Measurements from ENCODE around the gene ZBED4. TPM values are rescaled to one million over a fixed set of nuclear protein-coding genes. Genes with fewer than 3 reads are reported as not detected.

ZBED4 gene
- total RNA-seq, 1 donor from 2014 or later = 17.3 TPM

- H3K36me3 Mint-ChIP-seq (ENCODE audit: unreplicated experiment) = no peaks in the 10 kb centered on the region
- H3K4me3 Mint-ChIP-seq (ENCODE audit: unreplicated experiment) = no peak overlapping the region
- TF ChIP-seq CTCF (IDR thresholded peaks at IDR 0.05) = no peak
- H3K9me3 Mint-ChIP-seq (ENCODE audit: unreplicated experiment) = no peaks in the 10 kb centered on the region
- no peak for DNase-seq (ENCODE audit: extremely low spot score, unreplicated experiment)
- peak overlapping the region; percentile 58 for H3K27ac Mint-ChIP-seq (ENCODE audit: unreplicated experiment)
- no peaks in the 10 kb centered on the region for H3K27me3 Mint-ChIP-seq (ENCODE audit: unreplicated experiment)
- peaks cover 25% of the 10 kb centered on the region for H3K4me1 Mint-ChIP-seq (ENCODE audit: unreplicated experiment)
Measured at GRCh38 chr22:49933236-49934159, 79.9 kb downstream of the ZBED4 start.

- DNase-seq (ENCODE audit: extremely low spot score, unreplicated experiment) = no peak
- no peaks in the 10 kb centered on the region for H3K36me3 Mint-ChIP-seq (ENCODE audit: unreplicated experiment)
- TF ChIP-seq CTCF (IDR thresholded peaks at IDR 0.05) = no peak
- H3K9me3 Mint-ChIP-seq (ENCODE audit: unreplicated experiment) = no peaks in the 10 kb centered on the region
- H3K4me1 Mint-ChIP-seq (ENCODE audit: unreplicated experiment) = peaks cover 25% of the 10 kb centered on the region
- H3K4me3 Mint-ChIP-seq (ENCODE audit: unreplicated experiment) = no peak overlapping the region
- no peak overlapping the region for H3K27ac Mint-ChIP-seq (ENCODE audit: unreplicated experiment)
- no peaks in the 10 kb centered on the region for H3K27me3 Mint-ChIP-seq (ENCODE audit: unreplicated experiment)
Measured at GRCh38 chr22:49934160-49934890, 80.7 kb downstream of the ZBED4 start.

- Mint-ChIP-seq H3K36me3 (ENCODE audit: unreplicated experiment) (no peaks in the 10 kb centered on the region), H3K9me3 (ENCODE audit: unreplicated experiment) (no peaks in the 10 kb centered on the region), H3K27ac (ENCODE audit: unreplicated experiment) (no peak overlapping the region), H3K4me1 (ENCODE audit: unreplicated experiment) (peaks cover 25% of the 10 kb centered on the region), H3K4me3 (ENCODE audit: unreplicated experiment) (no peak overlapping the region), H3K27me3 (ENCODE audit: unreplicated experiment) (no peaks in the 10 kb centered on the region)
- DNase-seq (ENCODE audit: extremely low spot score, unreplicated experiment) = no peak
- TF ChIP-seq CTCF (IDR thresholded peaks at IDR 0.05) = no peak
Measured at GRCh38 chr22:49934891-49935557, 81.4 kb downstream of the ZBED4 start.

- H3K27ac Mint-ChIP-seq (ENCODE audit: unreplicated experiment) = no peak overlapping the region
- H3K27me3 Mint-ChIP-seq (ENCODE audit: unreplicated experiment) = no peaks in the 10 kb centered on the region
- no peaks in the 10 kb centered on the region for H3K36me3 Mint-ChIP-seq (ENCODE audit: unreplicated experiment)
- no peaks in the 10 kb centered on the region for H3K9me3 Mint-ChIP-seq (ENCODE audit: unreplicated experiment)
- TF ChIP-seq CTCF (IDR thresholded peaks at IDR 0.05) = no peak
- no peak overlapping the region for H3K4me3 Mint-ChIP-seq (ENCODE audit: unreplicated experiment)
- DNase-seq (ENCODE audit: extremely low spot score, unreplicated experiment) = no peak
- H3K4me1 Mint-ChIP-seq (ENCODE audit: unreplicated experiment) = peaks cover 25% of the 10 kb centered on the region
Measured at GRCh38 chr22:49935561-49935960, 81.9 kb downstream of the ZBED4 start.
